Activated T-cell treated with anti-CD3 and anti-CD28 coated beads, Interleukin-2, amount 50 U/mL, for 48 hours (primary cell): ENCODE data around the gene CYP3A7.
"Not testable (repeated sequence)": the region's sequence is repeated elsewhere in the genome, so short reads cannot be mapped to it uniquely, and the experiment has no call there.

Source experiments
- DNase-seq, 2 experiments: peaks; one replicate each; pipeline ENCODE4 v3.0.0-alpha.2; 2020

CYP3A7 gene

DNA sequence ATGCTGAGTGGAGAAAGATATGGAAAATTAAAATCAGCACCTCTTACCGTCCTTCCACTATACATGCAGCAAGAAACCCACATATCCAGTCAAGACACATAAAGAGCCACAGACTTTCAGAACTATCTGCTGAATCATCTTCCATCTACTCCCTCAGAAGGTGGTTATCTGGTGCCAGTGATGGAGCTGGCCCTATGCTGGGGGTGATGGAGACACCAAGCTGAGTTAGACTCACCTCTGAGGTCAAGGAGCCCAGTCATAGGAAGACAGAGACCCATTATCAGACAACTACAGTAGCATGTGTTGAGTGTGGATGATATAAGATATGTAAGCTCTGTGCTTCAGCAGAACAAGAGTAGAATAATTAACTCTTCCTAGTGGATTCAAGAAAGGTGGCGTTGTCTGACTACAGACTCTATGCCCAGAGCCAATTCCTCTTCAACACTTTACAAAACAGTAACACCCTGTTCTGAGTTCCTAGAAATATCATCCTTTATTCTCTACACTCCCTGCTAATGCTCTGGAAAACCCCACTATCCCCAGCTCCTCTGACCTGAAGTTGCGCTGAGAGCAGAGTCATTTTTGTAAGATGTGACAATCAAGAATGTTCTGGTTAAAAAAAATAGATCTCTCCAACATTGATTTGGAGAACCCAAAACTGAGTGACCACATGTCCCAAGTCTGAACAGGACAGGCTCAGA is 69.5 kb downstream of the CYP3A7 start:
- no peak for DNase-seq

DNA sequence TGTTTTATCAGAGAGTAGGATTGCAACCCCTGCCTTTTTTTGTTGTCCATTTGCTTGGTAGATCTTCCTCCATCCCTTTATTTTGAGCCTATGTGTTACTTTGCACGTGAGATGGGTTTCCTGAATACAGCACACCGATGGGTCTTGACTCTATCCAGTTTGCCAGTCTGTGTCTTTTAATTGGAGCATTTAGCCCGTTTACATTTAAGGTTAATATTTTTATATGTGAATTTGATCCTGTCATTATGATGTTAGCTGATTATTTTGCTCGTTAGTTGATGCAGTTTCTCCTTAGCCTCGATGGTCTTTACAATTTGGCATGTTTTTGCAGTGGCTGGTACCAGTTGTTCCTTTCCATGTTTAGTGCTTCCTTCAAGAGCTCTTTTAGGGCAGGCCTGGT is 77.1 kb downstream of the CYP3A7 start:
- DNase-seq, result not testable (repeated sequence)
